Skeletal muscle cell (primary cell): Measurements from ENCODE around the gene PLRG1.

ENCODE experiments used
- DNase-seq: peaks from one replicate; pipeline ENCODE4 v3.0.0-alpha.2; 2010; ENCODE audit warnings: low read depth
- H3K4me3 ChIP-seq: 2 replicates; pipeline ENCODE4 v1.5.1; 2011; ENCODE audit warnings: low read depth, mild to moderate bottlenecking, control low read depth, low read length, moderate library complexity

PLRG1 gene

DNA sequence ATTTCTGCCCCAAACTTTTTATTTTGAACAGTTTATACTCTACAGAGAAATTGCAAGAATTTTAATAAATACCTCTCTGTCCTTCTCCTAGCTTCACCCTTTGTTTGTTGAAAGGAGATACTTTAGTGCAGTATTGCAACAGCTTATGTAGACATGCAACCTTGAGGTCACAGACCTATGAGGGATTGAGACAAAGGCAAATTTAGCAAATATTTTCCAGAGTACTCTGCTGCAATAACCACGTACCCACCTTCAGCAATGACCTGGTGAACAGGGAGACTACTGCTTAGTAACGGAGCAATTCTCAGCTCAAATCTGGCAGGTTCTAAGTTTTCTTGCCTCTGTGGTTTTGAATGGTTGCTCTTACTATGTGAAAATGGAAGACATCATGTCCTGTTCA, 27.1 kb upstream of the PLRG1 start:
- no peak for DNase-seq
- H3K4me3 ChIP-seq = no peak overlapping the region

GRCh38 chr4:154574311-154574710, 24.1 kb upstream of the PLRG1 start:
- DNase-seq = no peak
- no peak overlapping the region for H3K4me3 ChIP-seq

DNA sequence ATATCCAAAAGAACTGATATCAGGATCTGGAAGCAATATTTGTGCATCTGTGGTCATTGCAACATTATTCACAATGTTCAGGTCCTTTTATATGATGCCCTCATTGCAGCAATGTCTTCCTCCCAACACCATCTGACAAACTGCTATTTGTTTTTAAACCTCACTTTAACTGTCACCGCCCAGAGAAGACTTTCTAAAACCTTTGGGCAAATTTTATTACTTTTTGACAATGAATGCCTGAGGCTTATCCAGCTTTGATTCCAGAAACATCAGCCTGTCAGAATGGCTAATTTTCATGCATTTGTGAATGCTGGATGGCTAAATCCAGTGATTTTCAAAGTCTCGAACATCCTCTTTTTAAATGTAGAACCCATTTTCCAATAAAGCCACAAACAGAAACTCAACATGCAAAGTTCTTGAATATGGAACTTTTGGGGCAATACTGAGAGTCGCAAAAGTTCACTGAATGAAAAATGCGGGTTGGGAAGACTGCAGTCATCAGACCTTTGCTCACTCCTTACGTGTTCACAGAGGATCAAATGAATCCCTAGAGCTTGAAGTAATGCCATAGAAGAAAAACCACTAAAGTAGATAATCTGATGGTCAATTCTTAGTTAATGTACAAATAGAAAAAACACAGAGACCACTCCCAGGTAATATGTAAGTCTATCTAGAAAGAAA, 23.1 kb upstream of the PLRG1 start:
- no peak for DNase-seq
- H3K4me3 ChIP-seq = no peak overlapping the region

- H3K4me3 ChIP-seq = no peak overlapping the region
- no peak for DNase-seq
Observed at GRCh38 chr4:154569584-154569983, 19.4 kb upstream of the PLRG1 start.

DNA sequence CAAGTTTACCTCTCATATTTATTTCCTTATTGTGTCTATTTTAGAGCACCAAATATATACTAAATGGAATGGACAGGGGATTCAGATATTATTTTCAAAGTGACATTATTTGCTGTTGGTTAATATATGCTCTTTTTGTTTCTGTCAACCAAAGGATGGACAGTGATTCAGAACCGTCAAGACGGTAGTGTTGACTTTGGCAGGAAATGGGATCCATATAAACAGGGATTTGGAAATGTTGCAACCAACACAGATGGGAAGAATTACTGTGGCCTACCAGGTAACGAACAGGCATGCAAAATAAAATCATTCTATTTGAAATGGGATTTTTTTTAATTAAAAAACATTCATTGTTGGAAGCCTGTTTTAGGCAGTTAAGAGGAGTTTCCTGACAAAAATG, 18.8 kb upstream of the PLRG1 start:
- no peak overlapping the region for H3K4me3 ChIP-seq
- peak; percentile 17 for DNase-seq

- no peak overlapping the region for H3K4me3 ChIP-seq
- no peak for DNase-seq
Observed at GRCh38 chr4:154566639-154567204, 16.5 kb upstream of the PLRG1 start.

DNA sequence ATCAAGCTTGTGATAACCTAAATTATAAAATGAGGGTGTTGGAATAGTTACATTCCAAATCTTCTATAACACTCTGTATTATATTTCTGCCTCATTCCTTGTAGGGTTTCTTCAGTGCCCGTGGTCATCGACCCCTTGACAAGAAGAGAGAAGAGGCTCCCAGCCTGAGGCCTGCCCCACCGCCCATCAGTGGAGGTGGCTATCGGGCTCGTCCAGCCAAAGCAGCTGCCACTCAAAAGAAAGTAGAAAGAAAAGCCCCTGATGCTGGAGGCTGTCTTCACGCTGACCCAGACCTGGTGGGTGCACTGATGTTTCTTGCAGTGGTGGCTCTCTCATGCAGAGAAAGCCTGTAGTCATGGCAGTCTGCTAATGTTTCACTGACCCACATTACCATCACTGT, 15.5 kb upstream of the PLRG1 start:
- DNase-seq = no peak
- no peak overlapping the region for H3K4me3 ChIP-seq

GRCh38 chr4:154564311-154564710, 14.1 kb upstream of the PLRG1 start:
- no peak overlapping the region for H3K4me3 ChIP-seq
- no peak for DNase-seq

DNA sequence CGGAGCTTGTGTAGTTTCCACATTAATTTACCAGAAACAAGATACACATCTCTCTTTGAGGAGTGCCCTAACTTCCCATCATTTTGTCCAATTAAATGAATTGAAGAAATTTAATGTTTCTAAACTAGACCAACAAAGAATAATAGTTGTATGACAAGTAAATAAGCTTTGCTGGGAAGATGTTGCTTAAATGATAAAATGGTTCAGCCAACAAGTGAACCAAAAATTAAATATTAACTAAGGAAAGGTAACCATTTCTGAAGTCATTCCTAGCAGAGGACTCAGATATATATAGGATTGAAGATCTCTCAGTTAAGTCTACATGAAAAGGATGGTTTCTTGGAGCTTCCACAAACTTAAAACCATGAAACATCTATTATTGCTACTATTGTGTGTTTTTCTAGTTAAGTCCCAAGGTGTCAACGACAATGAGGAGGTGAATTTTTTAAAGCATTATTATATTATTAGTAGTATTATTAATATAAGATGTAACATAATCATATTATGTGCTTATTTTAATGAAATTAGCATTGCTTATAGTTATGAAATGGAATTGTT, 12.6 kb upstream of the PLRG1 start, which contains the start of gene FGB:
Gene FGB (plus strand): TSS at position 315 of the 558 bp plus-strand sequence. CDS start 8 bp downstream, at position 323.
- DNase-seq = no peak
- no peak within 1 kb of the TSS for H3K4me3 ChIP-seq

DNA sequence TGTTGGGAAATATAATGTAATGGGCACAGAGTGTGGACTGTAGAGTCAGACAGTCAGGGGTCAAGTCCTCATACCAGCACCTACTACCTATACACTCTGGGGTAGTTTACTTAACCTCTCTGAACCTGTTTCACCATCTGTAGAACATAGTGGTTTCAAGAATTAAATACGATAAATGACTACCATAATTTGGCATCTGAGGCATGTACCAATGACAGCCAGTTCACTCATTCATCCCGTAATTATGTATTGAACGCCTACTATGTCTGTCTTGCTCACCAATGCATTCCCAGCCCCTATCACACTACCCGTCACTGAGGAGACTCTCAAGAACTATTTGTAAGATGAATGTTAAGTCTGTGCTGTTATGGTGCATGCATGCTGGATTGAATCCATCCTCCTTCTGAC, 10.6 kb upstream of the PLRG1 start:
- peak; percentile 73 for DNase-seq

GRCh38 chr4:154560419-154560801, 10.2 kb upstream of the PLRG1 start:
- H3K4me3 ChIP-seq = no peak overlapping the region
- no peak for DNase-seq

More for the DNA sequence above, 10.6 kb upstream of the PLRG1 start:
- H3K4me3 ChIP-seq = no peak overlapping the region

- peak; percentile 16 for DNase-seq
- H3K4me3 ChIP-seq = no peak overlapping the region
Observed at GRCh38 chr4:154559494-154560418, 9.6 kb upstream of the PLRG1 start.

- no peak overlapping the region for H3K4me3 ChIP-seq
- no peak for DNase-seq
Observed at GRCh38 chr4:154559141-154559493, 8.9 kb upstream of the PLRG1 start.

GRCh38 chr4:154551872-154552686, 1.9 kb upstream of the PLRG1 start:
- peak; percentile 58 for DNase-seq
- no peak overlapping the region for H3K4me3 ChIP-seq

GRCh38 chr4:154545689-154546088, 4.5 kb downstream of the PLRG1 start:
- no peak overlapping the region for H3K4me3 ChIP-seq
- DNase-seq = no peak

GRCh38 chr4:154542271-154542879, 7.8 kb downstream of the PLRG1 start:
- no peak for DNase-seq
- H3K4me3 ChIP-seq = no peak overlapping the region

- DNase-seq = peak; percentile 24
- H3K4me3 ChIP-seq = no peak overlapping the region
Observed at GRCh38 chr4:154534296-154534695, 15.9 kb downstream of the PLRG1 start.

DNA sequence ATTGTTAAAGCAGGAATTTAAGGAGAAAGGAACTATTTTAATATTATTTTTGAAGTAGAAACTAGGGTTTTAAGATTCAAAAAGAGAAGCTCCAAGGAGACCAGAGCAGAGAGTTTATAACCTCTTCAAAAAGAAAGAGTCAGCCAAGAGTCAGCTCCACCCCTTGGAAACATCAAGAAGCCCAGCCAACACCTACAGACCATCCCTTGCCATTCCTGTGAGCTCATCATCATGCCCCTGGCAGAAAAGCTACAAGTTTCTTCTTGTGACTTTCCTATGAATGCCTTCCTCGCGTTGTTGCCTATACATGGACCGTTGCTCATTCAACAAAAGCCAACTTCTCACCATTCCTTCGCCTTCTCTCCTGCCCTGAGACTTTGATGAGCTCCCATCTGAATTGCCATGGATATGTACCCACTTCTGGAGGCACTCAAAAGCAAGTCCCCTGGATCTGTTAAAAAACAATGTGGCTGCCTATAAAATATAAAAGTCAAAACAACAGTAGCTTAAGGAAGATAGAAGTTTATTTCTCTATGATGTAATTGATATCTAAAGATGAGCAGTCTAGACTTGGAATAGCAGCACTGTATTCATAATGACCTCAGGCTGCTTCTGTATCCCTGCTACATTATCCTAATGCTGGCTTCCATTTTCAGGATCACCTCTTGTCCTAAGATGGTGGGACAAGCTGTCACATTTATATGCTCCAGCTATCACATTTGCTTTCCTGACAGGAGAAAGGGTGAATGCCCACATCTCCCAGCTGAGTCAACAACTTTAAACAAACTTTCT, 20.3 kb downstream of the PLRG1 start:
- no peak for DNase-seq
- H3K4me3 ChIP-seq = no peak overlapping the region
